Tibial artery (tissue), 4 donors: ENCODE measurements around the gene JCAD.
"Not testable (repeated sequence)": the region's sequence is repeated elsewhere in the genome, so short reads cannot be mapped to it uniquely, and the experiment has no call there.

ENCODE experiments used
- DNase-seq, 2 donors: peaks; one replicate each; pipeline ENCODE4 v3.0.0-alpha.2; 2019
- H3K27ac ChIP-seq, 2 donors: fragments of 200-600 bp; sonication (generic) in 1 of 2; 1 replicate in 1 of 2; 2 replicates in 1 of 2; pipeline ENCODE4 v1.5.1; 2018 to 2019; ENCODE audit warnings: mild to moderate bottlenecking in 1 of 2
- H3K27me3 ChIP-seq, 2 donors: fragments of 200-600 bp; sonication (generic) in 1 of 2; one replicate each; pipeline versions ENCODE4 v1.5.1 to v1.6.0; 2016 to 2019
- H3K36me3 ChIP-seq, 3 donors: fragments of 200-600 bp; sonication (generic) in 2 of 3; one replicate each; pipeline ENCODE4 v1.5.1; 2016 to 2019; ENCODE audit warnings: mild to moderate bottlenecking in 2 of 3
- H3K4me1 ChIP-seq, 4 donors: fragments of 200-600 bp; sonication (generic) in 2 of 4; 1 replicate in 3 of 4; 2 replicates in 1 of 4; pipeline ENCODE4 v1.5.1; 2016 to 2019
- H3K4me3 ChIP-seq, 2 donors: fragments of 200-600 bp; sonication (generic) in 1 of 2; 1 replicate in 1 of 2; 2 replicates in 1 of 2; pipeline ENCODE4 v1.5.1; 2018 to 2019; ENCODE audit warnings: mild to moderate bottlenecking in 2 of 2
- H3K9me3 ChIP-seq, 3 donors: fragments of 200-600 bp; sonication (generic) in 1 of 3; one replicate each; pipeline ENCODE4 v1.5.1; 2016 to 2019
- intact Hi-C: fragments of 100-400 bp; cut with DNase I; formaldehyde crosslinking; loops from one replicate; pipeline ENCODE4 v1.15.0; 2023; ENCODE audit warnings: low total_unique reads
- TF ChIP-seq, protein P1 (sequence below), 2 experiments: fragments of 200-600 bp in 1 of 2; fragments of 450-650 bp in 1 of 2; IDR thresholded peaks; one replicate each; pipeline ENCODE4 v1.5.1; 2017 to 2019; ENCODE audit warnings: antibody characterized with exemption in 2 of 2, mild to moderate bottlenecking in 1 of 2, moderate library complexity in 1 of 2

JCAD gene

DNA sequence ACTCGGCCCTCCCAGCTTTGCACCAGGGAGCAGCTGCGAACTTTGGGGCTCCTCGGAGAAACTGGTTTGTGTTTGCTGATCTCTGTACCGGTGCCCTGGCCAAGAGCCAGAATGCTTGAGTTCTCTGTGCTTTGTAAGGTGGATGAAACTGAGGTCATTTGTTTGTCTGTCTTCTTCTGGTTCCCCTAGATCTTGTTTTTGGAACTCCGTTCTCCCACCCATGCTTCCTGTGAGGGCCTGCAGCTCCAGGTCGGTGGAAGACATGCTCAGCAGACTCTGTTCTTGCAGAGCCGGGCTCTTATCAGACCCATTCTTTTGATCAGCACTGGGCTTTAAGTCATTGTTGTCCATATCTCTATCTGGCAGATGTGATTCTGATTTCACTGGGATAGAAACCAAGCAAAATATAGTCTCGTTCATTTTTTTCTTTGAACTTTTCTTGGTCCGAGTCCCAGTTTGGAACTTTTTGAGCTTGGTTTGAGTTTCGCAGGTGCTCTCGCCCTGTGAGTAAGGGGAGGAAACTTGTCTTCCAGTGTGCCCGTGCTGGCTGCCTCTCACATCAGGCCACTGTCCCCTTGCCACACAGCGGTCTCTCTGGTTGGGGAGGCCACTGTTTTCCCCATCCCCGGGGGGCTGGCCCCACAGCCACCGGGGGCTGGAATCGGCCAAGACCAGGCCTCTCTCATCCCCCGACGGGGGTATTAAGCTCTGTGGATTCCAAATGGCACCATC, 31.2 kb downstream of the JCAD start:
- TF ChIP-seq, protein P1, sequence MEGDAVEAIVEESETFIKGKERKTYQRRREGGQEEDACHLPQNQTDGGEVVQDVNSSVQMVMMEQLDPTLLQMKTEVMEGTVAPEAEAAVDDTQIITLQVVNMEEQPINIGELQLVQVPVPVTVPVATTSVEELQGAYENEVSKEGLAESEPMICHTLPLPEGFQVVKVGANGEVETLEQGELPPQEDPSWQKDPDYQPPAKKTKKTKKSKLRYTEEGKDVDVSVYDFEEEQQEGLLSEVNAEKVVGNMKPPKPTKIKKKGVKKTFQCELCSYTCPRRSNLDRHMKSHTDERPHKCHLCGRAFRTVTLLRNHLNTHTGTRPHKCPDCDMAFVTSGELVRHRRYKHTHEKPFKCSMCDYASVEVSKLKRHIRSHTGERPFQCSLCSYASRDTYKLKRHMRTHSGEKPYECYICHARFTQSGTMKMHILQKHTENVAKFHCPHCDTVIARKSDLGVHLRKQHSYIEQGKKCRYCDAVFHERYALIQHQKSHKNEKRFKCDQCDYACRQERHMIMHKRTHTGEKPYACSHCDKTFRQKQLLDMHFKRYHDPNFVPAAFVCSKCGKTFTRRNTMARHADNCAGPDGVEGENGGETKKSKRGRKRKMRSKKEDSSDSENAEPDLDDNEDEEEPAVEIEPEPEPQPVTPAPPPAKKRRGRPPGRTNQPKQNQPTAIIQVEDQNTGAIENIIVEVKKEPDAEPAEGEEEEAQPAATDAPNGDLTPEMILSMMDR (IDR thresholded peaks at IDR 0.05): no peak
- peak overlapping the region in 1 of 2 donors; percentile 20 for H3K27ac ChIP-seq
- H3K4me3 ChIP-seq: no peak overlapping the region
- H3K9me3 ChIP-seq: no peaks in the 10 kb centered on the region
- no peaks in the 10 kb centered on the region for H3K27me3 ChIP-seq
- H3K4me1 ChIP-seq: peaks cover 0 to 33% (median 18%) of the 10 kb centered on the region in 4 donors
- peak in 1 of 2 donors; percentile 55 for DNase-seq
- intact Hi-C loops: no loop called here
- no peaks in the 10 kb centered on the region for H3K36me3 ChIP-seq

DNA sequence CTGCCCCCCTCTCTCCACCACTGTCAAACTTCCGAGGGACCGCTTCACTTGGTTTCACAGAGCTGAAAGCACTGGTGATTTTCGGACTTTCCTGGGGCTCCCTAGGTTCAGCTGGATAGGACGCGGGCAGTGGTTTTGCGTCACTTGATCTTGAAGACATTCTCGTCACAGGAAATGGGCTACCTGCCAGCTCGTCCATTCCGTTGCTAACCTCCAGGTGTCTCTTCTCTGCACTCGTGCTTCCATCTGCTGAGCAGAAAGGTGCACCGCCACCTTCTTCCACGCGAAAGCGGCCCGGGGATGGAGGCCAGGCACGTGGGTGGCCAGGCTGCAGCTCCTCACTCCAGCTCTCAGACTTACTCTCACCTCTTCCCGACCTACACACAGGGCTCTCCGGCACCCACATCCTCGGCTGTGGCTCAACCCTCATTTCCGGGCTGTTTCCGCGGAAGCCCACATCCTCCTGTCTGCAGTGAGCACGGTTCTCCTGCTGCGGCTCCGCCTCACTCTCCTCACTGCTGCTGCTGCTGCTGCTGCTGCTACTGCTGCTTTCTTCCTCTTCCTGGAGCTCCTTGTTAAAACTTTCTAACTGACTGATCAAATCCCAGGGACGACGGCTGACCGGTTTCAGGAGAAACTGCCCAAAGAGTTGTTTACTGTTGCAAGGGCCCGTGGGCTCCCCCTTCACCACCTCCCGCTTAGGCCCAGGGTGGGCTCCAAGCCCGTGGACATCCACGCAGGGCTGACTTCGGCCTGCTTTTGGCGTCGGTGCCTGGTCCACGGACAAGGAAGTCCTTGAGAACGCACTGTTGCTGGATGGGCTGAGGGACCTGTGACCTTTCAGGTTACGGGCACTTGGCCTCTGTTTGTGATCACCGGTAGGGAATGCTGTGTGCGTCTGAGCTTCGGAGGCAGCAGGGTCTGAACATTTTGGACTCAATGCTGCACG, 32.1 kb downstream of the JCAD start:
- no peak for DNase-seq
- no peak overlapping the region for H3K4me3 ChIP-seq
- H3K27me3 ChIP-seq: no peaks in the 10 kb centered on the region
- no peak overlapping the region for H3K27ac ChIP-seq
- intact Hi-C loops: no loop called here
- H3K4me1 ChIP-seq: peaks cover 0 to 33% (median 18%) of the 10 kb centered on the region in 4 donors
- no peaks in the 10 kb centered on the region for H3K9me3 ChIP-seq
- H3K36me3 ChIP-seq: no peaks in the 10 kb centered on the region
- TF ChIP-seq, protein P1 (IDR thresholded peaks at IDR 0.05): no peak

DNA sequence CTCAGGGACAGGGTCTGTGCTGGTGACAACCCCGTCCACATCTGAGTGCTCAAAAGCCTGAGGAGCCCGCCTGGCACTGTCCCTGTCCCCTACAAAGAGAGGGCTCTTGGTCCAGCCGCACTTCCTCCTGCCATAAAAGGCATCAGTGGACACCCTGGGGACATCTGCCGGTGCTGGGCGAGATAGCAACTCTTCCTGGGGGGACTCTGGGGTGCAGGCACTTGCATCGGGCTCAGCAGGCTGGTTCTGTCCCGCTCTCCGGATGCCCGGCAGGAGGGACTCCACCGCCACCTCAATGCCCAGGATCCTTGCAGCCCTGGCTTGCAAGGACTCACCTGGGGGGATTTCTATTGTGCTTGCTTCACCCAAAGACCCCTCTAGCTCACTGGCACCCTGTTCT, 32.8 kb downstream of the JCAD start:
- Histone ChIP-seq H3K4me3 (no peak overlapping the region), H3K4me1 (peaks cover 0 to 33% (median 18%) of the 10 kb centered on the region in 4 donors), H3K27ac (no peak overlapping the region), H3K27me3 (no peaks in the 10 kb centered on the region), H3K9me3 (no peaks in the 10 kb centered on the region), H3K36me3 (no peaks in the 10 kb centered on the region)
- intact Hi-C loops: no loop called here
- no peak for DNase-seq
- TF ChIP-seq, protein P1 (IDR thresholded peaks at IDR 0.05): no peak

DNA sequence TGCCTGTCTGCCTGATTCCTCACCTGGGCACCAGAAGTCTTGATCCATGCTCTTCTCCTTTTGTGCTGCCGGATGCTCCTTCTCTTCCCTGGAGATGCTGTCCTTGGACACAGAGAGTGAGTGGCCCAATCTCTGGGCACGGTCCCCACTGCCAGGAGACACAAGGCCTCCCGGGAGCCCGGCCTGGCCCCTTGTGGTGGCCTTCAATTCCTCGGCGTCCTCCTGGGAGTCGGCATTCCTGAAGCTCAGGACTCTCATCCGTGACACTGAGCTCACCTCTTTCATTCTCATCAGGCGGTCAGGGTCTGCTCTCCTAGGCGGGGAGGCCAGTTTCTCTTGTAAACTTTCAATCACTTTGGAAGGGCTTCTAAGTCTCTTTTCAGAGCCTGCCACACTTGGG, 33.3 kb downstream of the JCAD start:
- Histone ChIP-seq H3K4me1 (peaks cover 0 to 33% (median 18%) of the 10 kb centered on the region in 4 donors), H3K27me3 (no peaks in the 10 kb centered on the region), H3K27ac (no peak overlapping the region), H3K4me3 (no peak overlapping the region), H3K36me3 (no peaks in the 10 kb centered on the region), H3K9me3 (no peaks in the 10 kb centered on the region)
- intact Hi-C loops: no loop called here
- DNase-seq: no peak
- TF ChIP-seq, protein P1 (IDR thresholded peaks at IDR 0.05): no peak

DNA sequence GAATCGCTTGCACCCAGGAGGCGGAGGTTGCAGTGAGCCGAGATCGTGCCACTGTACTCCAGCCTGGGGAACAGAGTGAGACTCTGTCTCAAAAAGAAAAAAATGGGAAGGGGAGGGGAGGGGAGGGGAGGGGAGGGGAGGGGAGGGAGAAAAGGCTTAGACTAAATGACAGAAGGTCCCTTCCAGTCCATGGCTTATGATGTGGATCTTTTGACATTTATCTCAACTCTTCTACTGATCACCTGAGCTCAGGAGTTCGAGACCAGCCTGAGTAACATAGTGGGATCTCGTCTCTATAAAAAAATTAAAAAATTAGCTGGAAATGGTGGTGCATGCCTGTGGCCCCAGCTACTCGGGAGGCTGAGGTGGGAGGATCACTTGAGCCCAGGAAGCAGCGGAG, 34.0 kb downstream of the JCAD start:
- peaks cover 0 to 30% (median 16%) of the 10 kb centered on the region in 4 donors for H3K4me1 ChIP-seq
- intact Hi-C loops: not testable (repeated sequence)

DNA sequence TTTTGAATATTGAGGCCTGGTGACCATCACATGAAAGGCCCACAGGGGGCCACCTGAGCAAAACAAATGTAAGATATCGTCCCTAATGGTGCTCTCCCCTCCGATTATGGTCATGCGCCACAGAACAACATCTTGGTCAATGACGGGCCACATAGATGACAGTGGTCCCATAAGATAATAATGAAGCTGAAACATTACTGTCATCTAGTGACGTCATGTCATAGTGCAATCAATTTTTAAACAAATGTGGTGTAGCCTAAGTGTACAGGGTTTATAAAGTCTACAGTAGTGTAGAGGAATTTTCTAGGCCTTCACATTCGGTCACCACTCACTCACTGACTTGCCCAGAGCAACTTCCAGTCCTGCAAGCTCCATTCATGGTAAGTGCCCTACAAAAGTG, 36.8 kb downstream of the JCAD start:
- intact Hi-C loops: no loop called here
- TF ChIP-seq, protein P1 (IDR thresholded peaks at IDR 0.05): no peak
- no peak overlapping the region for H3K27ac ChIP-seq

More for the DNA sequence above, 34.0 kb downstream of the JCAD start:
- not testable (repeated sequence) for H3K27me3 ChIP-seq, H3K9me3 ChIP-seq, H3K27ac ChIP-seq, H3K36me3 ChIP-seq, DNase-seq, H3K4me3 ChIP-seq

More for the DNA sequence above, 36.8 kb downstream of the JCAD start:
- H3K9me3 ChIP-seq: no peaks in the 10 kb centered on the region
- DNase-seq: no peak
- no peak overlapping the region for H3K4me3 ChIP-seq
- peaks cover 0 to 11% (median 0%) of the 10 kb centered on the region in 4 donors for H3K4me1 ChIP-seq
- H3K36me3 ChIP-seq: peaks cover 0 to 2% (median 0%) of the 10 kb centered on the region in 3 donors
- no peaks in the 10 kb centered on the region for H3K27me3 ChIP-seq
